Neutrophil (primary cell): ENCODE data around the gene SUCO.
A peak's percentile ranks its signal among the peaks of the same experiment; 100 is the strongest.

Experiments used
- H3K27ac ChIP-seq: fragments of 200-600 bp; sonication (generic); 2 replicates; pipeline ENCODE4 v1.5.1; 2016; ENCODE audit warnings: mild to moderate bottlenecking, moderate library complexity
- H3K27me3 ChIP-seq: fragments of 200-600 bp; sonication (generic); 2 replicates; pipeline ENCODE4 v1.6.0; 2016; ENCODE audit warnings: mild to moderate bottlenecking
- H3K36me3 ChIP-seq: fragments of 200-600 bp; sonication (generic); 2 replicates; pipeline ENCODE4 v1.5.1; 2017
- H3K4me1 ChIP-seq, 2 experiments: fragments of 200-600 bp in 1 of 2; sonication (generic) in 1 of 2; 1 replicate in 1 of 2; 2 replicates in 1 of 2; pipeline versions ENCODE4 v1.5.1 to v1.6.1; 2013 to 2016; ENCODE audit warnings: low read depth in 1 of 2, low read length in 1 of 2, mild to moderate bottlenecking in 1 of 2, moderate library complexity in 1 of 2; ENCODE audit not compliant: control insufficient read depth in 1 of 2, insufficient read depth in 1 of 2
- H3K4me3 ChIP-seq, 2 experiments: fragments of 200-600 bp in 1 of 2; sonication (generic) in 1 of 2; 1 replicate in 1 of 2; 2 replicates in 1 of 2; pipeline ENCODE4 v1.5.1; 2013 to 2016; ENCODE audit warnings: low read depth in 1 of 2, low read length in 1 of 2, mild to moderate bottlenecking in 1 of 2, moderate library complexity in 1 of 2
- H3K9me3 ChIP-seq: fragments of 200-600 bp; sonication (generic); 2 replicates; pipeline ENCODE4 v1.5.1; 2016
- CTCF ChIP-seq: fragments of 200-600 bp; sonication (generic); IDR thresholded peaks from 2 replicates; pipeline ENCODE4 v1.5.1; 2016; ENCODE audit warnings: antibody characterized with exemption

The SUCO gene

GRCh38 chr1:172608098-172608601 is 75.2 kb downstream of the SUCO start:
- Histone ChIP-seq H3K27ac (no peak overlapping the region), H3K4me3 (no peak overlapping the region)
- no peak for TF ChIP-seq CTCF

GRCh38 chr1:172609528-172609927 is 76.6 kb downstream of the SUCO start:
- H3K4me1 ChIP-seq: no peaks in the 10 kb centered on the region
- no peak for TF ChIP-seq CTCF
- no peaks in the 10 kb centered on the region for H3K27me3 ChIP-seq
- no peaks in the 10 kb centered on the region for H3K9me3 ChIP-seq
- no peak overlapping the region for H3K4me3 ChIP-seq
- H3K27ac ChIP-seq: no peak overlapping the region
- H3K36me3 ChIP-seq: peaks cover 43% of the 10 kb centered on the region

More at GRCh38 chr1:172608098-172608601, 75.2 kb downstream of the SUCO start:
- H3K27me3 ChIP-seq: no peaks in the 10 kb centered on the region
- no peaks in the 10 kb centered on the region for H3K9me3 ChIP-seq
- peaks cover 54% of the 10 kb centered on the region for H3K36me3 ChIP-seq
- no peaks in the 10 kb centered on the region for H3K4me1 ChIP-seq

GRCh38 chr1:172612478-172612877 is 79.5 kb downstream of the SUCO start:
- H3K36me3 ChIP-seq: peaks cover 39% of the 10 kb centered on the region
- H3K9me3 ChIP-seq: no peaks in the 10 kb centered on the region
- H3K27me3 ChIP-seq: no peaks in the 10 kb centered on the region
- TF ChIP-seq CTCF: no peak
- H3K4me3 ChIP-seq: no peak overlapping the region
- H3K4me1 ChIP-seq: peaks cover 11 to 16% of the 10 kb centered on the region in 2 experiments
- no peak overlapping the region for H3K27ac ChIP-seq

- Histone ChIP-seq H3K9me3 (no peaks in the 10 kb centered on the region), H3K4me1 (peaks cover 11 to 16% of the 10 kb centered on the region in 2 experiments), H3K27me3 (no peaks in the 10 kb centered on the region), H3K27ac (no peak overlapping the region), H3K4me3 (no peak overlapping the region), H3K36me3 (peaks cover 39% of the 10 kb centered on the region)
- no peak for TF ChIP-seq CTCF
Observed at GRCh38 chr1:172613294-172613693, 80.3 kb downstream of the SUCO start.

- Histone ChIP-seq H3K27me3 (no peaks in the 10 kb centered on the region), H3K4me1 (peaks cover 11 to 16% of the 10 kb centered on the region in 2 experiments), H3K4me3 (no peak overlapping the region), H3K27ac (peak overlapping the region; percentile 55), H3K36me3 (peaks cover 14% of the 10 kb centered on the region), H3K9me3 (peaks cover 11% of the 10 kb centered on the region)
- no peak for TF ChIP-seq CTCF
Observed at GRCh38 chr1:172616195-172616594, 83.2 kb downstream of the SUCO start.
